Muscle of arm (tissue), 12 donors: Measurements from ENCODE around the gene KLK7. TPM values are rescaled to one million over a fixed set of nuclear protein-coding genes. Genes with fewer than 3 reads are reported as not detected.
"Not testable (repeated sequence)": the region's sequence is repeated elsewhere in the genome, so short reads cannot be mapped to it uniquely, and the experiment has no call there.

ENCODE experiments used
- DNase-seq: peaks from one replicate; pipeline ENCODE4 v3.0.0-alpha.2; 2013
- polyA plus RNA-seq, 12 donors: library from polyadenylated mRNA; unstranded; fragments of 120-200 nt; gene quantifications; one replicate each; pipeline ENCODE4 v1.2.1, GENCODE V29; 2013; ENCODE audit not compliant: insufficient read length in 12 of 12

The KLK7 gene
- polyA plus RNA-seq, 12 donors, result 0.07 to 0.66 (median 0.14) TPM; not detected in 4

GRCh38 chr19:50978772-50979390 lies 4.8 kb downstream of the KLK7 start:
- DNase-seq, result no peak

DNA sequence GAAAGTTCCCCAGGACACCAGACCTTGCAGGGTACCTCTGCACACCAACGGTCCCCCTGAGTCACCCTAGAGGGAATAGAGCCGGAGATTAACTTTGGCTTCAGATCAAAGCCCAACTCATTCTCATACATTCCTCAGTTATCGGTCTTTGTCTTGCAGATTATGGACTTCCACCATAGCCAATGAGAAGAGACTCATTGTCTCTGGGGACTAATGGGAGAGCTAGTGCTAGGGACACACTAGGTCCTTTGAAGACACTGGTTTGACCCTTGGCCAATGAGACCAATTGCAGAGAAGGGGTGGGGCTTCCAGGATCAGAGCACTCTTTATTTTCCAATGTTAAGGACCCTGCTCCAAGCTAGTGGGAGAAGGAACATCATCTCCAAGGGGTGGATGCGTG lies 6.1 kb downstream of the KLK7 start:
- DNase-seq, result no peak

GRCh38 chr19:50975766-50976165 lies 8.0 kb downstream of the KLK7 start:
- no peak for DNase-seq

GRCh38 chr19:50974702-50975556 lies 8.8 kb downstream of the KLK7 start:
- DNase-seq, result no peak

DNA sequence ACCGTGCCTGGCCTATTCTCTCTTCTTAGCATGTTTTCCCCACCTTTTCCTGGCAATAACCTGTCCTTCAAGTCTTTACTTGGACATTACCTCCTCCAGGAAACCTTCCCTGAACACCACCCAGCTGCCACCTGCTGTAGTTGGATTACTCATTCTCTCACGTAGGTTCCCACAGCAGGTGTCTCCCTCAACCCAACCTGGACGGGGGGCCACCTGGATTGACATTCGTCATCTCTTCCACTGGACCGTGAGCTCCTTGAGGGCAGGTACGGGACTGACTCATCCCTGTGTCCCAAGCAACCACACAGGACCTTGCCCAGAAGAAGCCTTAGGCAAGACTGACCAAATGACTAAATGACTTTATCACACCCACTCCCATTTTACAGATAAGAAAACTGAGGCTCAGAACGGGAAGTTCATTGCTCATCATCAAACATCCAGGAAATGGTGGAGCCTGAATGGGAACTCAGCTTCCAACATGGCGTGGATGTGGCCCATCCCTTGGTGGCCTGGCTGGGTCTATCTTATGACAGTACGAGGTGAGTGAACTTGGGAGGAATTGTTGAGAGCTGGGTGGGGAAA lies 10.8 kb downstream of the KLK7 start:
- DNase-seq, result no peak

DNA sequence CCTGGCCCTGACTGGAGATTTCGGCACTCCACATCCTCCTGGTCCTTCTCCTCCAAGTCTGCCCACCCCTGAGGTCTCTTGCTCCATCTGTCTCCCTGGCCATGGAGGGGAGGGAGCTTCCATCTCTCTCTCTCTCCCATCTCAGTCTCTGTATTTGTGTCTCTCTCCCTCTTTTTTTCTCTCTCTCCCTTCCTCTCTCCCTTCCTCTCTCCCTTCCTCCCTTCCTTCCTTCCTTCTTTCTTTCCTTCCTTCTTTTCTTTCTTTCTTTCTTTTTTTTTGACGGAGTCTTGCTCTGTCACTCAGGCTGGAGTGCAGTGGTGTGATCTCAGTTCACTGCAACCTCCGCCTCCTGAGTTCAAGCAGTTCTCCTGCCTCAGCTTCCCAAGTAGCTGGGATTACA lies 13.9 kb downstream of the KLK7 start:
- DNase-seq, result not testable (repeated sequence)

DNA sequence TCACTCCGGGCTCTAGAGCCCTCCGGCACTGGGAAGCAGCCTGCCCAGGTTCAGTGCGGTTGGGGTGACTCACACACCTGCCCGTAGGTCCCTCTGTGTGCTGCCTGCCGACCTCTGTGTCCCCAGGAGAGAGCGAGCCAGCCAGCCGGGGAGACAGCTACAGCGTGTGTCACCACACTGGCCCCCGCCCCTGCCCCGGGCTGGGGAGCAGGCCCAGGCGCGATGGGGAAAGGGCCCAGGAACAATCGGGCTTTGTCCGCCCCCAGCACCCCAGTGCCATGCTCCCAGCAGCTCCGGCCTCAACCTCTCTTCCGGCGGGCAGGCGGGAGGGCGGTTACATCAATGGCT lies 14.3 kb downstream of the KLK7 start, which contains the start of gene KLK6:
KLK6 (minus strand) TSS at position 179 of the 348 bp plus-strand sequence. CDS start 1,487 bp downstream, outside the sequence.
- no peak for DNase-seq

DNA sequence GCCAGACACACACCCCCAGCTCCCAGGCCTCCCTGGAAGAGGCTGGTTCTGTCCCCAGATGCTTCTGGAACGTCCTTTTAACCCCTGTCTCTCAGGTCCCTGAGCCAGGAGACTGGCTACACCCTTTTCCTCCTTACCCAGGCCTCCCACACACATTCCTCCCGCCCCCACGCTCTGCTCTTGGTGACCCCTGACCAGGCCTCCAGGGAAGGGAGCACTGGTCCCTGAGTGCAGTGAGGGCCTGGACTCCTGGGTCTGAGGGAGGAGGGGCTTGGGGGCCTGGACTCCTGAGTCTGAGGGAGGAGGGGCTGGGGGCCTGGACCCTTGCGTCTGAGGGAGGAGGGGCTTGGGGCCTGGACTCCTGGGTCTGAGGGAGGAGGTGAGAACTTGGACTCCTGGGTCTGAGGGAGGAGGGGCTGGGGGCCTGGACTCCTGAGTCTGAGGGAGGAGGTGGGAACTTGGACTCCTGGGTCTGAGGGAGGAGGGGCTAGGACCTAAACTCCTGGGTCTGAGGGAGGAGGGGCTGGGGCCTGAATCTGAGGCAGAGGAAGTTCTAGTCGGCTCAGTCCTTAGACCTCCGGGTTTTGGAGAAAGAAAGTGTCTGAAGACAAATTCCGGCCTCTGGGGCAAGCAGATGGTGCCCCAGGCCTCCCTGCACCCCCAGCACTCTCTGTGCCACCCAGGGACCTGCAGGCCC lies 14.9 kb downstream of the KLK7 start:
- no peak for DNase-seq

DNA sequence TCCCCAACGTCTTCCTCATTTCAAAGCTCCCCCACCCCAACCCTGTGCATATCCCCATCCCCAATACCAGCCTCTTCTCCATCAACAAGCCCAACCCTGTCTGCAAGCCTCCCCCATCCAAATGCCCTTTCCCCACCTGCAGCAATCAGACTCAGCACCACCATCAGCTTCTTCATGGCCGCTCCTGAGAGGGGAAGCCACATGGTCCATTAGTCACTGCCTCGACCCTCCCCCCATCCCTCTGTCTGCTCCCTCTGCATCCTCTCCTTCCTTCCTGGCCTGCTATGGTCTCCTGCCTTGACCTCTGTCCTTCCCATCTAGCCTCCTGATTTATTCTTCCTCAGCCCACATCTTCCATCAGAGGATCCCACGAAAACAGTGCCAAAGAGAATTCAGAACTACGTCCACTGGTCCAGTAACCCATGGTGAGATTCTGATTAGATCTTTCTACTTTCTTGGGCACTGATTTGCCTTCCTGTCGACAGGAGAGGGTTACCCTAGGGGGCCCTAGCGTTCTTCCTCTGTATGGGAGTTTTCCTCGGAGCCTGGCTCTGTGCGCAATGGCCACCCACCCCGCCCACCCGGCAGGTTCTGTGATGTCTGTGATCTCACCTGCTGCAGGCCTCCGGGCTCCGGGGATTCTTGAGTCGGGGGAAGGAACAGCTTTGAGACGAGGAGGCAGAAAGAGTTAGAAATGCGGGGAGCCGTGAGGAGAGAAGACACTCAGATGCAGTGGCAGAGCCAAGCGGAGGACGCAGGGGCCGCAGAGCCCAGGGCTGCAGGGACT lies 15.6 kb downstream of the KLK7 start:
- DNase-seq, result no peak

- DNase-seq, result no peak
Measured at GRCh38 chr19:50964266-50964665, 19.5 kb downstream of the KLK7 start.

GRCh38 chr19:50963381-50963780 lies 20.3 kb downstream of the KLK7 start:
- DNase-seq, result no peak

DNA sequence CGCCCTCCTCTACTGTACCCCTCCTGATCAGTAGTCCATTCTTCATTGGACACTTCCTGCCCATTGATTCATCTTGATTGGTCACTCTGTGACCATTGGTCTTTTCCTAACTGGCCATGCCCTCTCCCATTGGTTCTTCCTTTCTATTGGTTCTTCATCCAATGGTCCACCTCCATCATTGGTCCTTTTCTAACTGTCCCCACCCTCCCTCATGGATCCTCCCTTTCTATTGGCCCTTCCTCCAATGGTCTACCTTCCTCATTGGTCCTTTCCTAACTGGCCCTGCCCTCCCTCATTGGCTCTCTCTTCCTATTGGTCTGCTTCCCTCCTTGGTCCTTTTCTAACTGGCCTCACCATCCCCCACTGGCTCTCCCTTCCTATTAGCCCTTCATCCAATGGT lies 21.5 kb downstream of the KLK7 start:
- DNase-seq, result no peak

- DNase-seq, result no peak
Measured at GRCh38 chr19:50959731-50960500, 23.8 kb downstream of the KLK7 start.

DNA sequence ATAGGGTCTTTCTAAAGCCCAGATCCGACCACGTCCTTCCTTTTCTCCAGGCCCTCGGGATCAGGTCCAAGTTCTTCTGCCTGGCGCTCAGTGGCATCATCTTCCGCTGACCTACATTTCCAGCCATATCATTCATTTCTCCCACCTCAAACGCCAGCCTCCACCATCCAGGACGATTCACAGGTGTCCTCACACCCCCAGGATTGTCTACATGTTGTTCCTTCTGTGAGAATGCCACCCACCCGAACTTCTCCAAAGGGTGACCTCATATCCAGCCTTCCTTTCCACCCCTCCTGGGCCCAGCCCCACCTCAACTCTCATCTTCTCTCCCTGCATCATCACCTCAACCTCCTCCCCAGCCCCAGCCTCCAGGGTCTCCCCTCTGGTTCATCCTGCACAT lies 26.1 kb downstream of the KLK7 start:
- DNase-seq, result no peak

DNA sequence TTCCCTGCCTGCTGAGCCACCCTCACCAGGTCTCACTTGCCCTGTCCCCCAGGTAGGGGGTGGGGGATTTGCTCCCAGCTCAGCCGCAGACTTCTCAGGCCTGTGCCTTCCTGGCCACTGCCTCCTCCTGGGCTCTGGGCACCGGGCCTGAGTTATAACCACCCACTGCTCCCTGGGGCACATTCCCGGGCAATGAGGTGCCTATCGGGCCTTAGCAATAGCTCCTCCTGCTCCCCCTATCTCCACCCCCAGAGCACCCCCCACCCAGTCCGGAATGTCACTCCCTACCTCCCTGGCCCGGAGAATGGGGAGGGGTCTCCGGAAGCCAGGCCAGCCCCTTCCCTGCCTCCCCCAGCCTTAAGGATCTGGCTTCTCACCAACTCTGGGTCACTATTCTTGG lies 30.8 kb downstream of the KLK7 start, which contains the start of gene KLK5:
KLK5 (minus strand) TSS at position 129 of the 400 bp plus-strand sequence. CDS start 381 bp downstream, outside the sequence.
- no peak for DNase-seq

- DNase-seq, result no peak
Measured at GRCh38 chr19:50949861-50950260, 33.9 kb downstream of the KLK7 start.

GRCh38 chr19:50947123-50947522 lies 36.6 kb downstream of the KLK7 start:
- no peak for DNase-seq

DNA sequence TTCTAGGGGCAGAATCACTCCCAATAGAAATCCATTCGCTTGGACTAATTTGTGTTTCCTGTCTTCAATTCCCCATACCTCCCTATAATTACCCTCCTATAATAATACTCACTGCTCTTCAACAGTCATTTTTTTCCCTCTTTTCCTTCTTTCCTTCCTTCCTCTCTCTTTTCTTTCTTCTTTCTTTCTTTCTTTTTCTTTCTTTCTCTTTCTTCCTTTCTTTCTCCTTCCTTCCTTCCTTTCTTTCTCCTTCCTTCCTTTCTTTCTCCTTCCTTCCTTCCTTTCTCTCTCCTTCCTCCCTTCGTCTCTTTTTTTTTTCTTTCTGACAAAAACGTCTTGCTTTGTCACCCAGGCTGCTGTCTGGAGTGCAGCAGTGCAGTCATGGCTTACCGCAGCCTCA lies 38.9 kb downstream of the KLK7 start:
- DNase-seq, result no peak

DNA sequence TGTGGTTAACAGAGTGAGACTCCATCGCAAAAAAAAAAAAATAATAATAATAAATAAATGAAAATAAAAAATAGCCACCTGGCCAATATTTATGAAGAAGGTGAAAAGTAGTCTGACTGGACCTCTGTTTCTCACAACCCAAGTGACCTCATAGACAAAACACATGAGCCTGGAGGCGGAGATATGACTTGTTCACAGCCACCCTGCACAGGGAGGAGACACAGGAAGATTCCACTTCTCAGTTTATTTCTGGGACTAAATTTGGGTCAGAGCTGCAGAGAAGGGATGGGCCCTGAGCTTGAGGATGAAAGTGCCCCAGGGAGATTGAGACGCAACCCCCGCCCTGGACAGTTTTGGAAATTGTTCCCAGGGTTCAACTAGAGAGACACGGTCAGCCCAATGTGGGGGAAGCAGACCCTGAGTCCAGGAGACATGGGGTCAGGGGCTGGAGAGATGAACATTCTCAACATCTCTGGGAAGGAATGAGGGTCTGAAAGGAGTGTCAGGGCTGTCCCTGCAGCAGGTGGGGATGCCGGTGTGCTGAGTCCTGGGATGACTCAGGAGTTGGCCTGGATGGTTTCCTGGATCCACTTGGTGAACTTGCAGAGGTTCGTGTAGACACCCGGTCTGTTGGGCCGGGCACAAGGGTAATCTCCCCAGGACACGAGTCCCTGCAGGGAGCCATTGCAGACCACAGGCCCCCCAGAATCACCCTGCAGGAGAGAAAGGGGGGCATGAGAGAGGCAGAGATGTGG lies 40.5 kb downstream of the KLK7 start:
- DNase-seq, result no peak

- no peak for DNase-seq
Measured at GRCh38 chr19:50939596-50939995, 44.1 kb downstream of the KLK7 start.
